Brain pericyte (primary cell): ENCODE data around the gene RBP5.

Experiments used
- DNase-seq: peaks from one replicate; pipeline ENCODE4 v3.0.0-alpha.2; 2012; ENCODE audit warnings: low read depth, low spot score

RBP5 gene

GRCh38 chr12:7075518-7075917, 53.2 kb downstream of the RBP5 start:
- no peak for DNase-seq

GRCh38 chr12:7073946-7074345, 54.7 kb downstream of the RBP5 start:
- DNase-seq, result no peak
